GM21786 (cell line): ENCODE data around the gene TSPYL6.
"Not testable (repeated sequence)": the region's sequence is repeated elsewhere in the genome, so short reads cannot be mapped to it uniquely, and the experiment has no call there.

Experiments
- ATAC-seq: cut with Tn5 transposase; IDR thresholded peaks from one replicate; pipeline ENCODE4 v1.9.1; 2021; ENCODE audit not compliant: unreplicated experiment

The TSPYL6 gene

DNA sequence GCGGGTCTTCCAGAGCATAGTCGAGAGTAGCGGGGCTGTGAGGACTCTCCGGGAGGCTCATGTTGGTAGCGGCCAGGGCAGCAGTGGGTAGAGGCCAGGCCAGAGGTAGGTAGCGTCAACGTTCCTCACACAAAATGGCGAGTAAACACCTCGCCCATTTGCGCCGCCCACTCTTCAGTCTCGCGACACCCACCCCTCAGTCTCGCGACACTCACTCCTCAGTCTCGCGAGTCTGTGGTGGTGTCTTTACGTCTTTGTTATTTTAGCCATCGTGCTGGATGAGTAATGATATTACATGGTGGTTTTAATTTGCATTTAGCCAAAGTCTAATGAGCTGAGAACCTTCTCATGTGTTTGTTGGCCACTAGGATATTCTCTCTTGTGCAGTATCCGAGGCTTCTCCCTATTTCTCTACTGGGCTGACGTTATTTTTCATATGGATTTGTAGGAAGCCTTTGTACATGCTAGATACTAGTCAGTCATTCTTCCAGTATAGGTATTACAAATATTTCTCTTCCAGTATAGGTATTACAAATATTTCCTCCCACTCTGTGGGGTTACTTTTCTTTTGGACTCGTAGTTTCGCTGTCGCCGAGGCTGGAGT is at the start of gene TSPYL6:
TSPYL6 (minus strand) TSS at position 139 of the 604 bp plus-strand sequence; CDS start at position 61, 78 bp downstream.
- no peak for ATAC-seq

DNA sequence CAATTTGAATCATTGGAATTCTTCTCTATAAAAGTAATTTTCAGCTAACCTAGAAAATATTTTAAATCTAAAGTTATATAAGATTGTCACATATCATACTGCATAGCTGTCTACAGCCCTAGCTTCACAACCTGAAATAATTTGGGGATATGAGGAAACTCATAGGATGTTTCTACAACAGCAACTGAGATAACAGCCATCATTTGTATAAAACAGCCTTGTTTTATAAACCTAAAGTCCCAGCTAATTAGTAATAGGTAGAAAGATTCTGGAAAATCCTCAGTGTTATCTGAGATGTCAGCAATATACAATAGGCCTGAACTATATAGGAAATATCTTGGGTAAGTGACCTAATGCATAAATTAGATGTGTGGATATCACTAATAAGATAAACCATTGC is 47.6 kb upstream of the TSPYL6 start:
- no peak for ATAC-seq

- no peak for ATAC-seq
Observed at GRCh38 chr2:54298514-54298913, 42.5 kb upstream of the TSPYL6 start.

GRCh38 chr2:54295911-54296310 is 39.9 kb upstream of the TSPYL6 start:
- no peak for ATAC-seq

GRCh38 chr2:54294665-54295064 is 38.6 kb upstream of the TSPYL6 start:
- ATAC-seq = not testable (repeated sequence)

- ATAC-seq = no peak
Observed at GRCh38 chr2:54290356-54291025, 34.5 kb upstream of the TSPYL6 start.

DNA sequence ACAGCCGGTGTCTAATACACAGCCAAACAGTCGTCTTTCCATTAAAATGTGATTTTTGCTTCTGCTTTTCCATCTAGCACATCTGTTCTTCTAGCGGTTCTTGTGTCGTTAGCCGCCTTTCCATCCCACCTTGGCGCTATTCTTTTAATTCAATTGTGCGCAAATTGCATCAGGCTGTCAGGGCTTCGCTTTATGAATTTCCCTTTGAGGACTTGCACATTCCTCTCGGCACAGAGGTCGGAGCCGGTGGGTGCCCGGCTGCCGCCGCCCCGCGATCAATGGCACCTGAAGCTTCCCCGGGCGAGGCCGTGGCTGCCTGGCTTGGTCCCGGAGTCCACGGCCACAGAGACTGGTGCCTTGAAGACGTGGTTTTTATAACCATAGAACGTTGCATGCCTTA is 33.9 kb upstream of the TSPYL6 start:
- ATAC-seq = no peak

- ATAC-seq = no peak
Observed at GRCh38 chr2:54287532-54287931, 31.5 kb upstream of the TSPYL6 start.

- no peak for ATAC-seq
Observed at GRCh38 chr2:54285451-54285850, 29.4 kb upstream of the TSPYL6 start.

GRCh38 chr2:54284826-54285225 is 28.8 kb upstream of the TSPYL6 start:
- no peak for ATAC-seq

GRCh38 chr2:54279385-54279784 is 23.4 kb upstream of the TSPYL6 start:
- no peak for ATAC-seq

GRCh38 chr2:54275541-54275940 is 19.5 kb upstream of the TSPYL6 start:
- no peak for ATAC-seq

- no peak for ATAC-seq
Observed at GRCh38 chr2:54274781-54275242, 18.8 kb upstream of the TSPYL6 start.

DNA sequence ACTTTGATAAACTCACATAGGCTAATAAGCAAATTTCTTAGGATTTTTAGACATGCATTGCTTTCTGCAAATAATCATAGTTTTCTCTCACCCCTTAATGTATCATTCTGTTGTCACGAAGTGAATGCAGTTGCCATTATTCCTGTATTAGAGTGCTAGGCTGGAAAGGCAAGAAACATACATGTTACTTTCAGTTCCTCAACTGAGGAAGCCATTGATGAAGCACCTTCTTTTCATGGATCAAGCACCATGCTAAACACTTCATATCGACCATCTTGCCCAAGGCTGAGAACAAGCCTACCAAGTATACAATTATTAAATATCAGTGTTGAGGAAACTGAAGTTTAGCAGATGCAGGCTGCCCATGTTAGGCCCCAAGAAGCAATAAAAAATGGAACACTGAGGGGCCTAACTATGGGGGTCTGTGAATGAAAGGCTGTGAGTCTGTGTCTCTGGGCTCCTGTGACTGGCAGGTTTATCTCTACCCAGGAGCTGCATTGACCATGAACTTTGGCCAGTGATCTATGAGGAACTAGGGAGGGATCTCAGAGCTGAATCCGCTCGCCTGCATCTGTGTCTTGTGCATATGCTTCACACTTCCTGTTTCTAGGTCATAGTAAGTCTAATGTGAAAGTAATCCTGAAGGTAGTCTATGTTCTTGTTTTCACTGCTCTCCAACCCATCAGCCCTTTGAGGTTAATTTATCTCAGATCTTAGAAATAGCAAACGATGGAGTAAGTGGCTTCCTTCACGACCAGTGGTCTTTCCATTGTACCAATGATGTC is 16.0 kb upstream of the TSPYL6 start:
- ATAC-seq = peak; percentile 97

DNA sequence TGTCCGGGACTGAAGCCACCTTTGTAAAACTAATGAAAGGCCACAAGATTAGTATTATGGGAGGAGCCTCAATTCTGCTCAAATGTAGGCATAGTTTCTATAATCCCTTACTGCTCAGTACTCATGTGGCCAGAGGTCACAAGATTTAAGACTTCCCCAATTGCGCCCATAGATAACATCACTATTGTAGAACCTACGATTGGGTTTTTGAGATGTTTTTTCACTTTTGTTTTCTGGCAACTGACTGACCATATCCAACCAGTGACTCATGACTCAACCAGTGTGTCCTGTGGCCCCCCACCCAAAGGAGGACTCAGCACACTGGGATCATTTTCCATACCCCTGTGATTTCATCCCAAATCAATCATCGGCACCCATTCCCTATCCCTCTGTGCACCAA is 15.2 kb upstream of the TSPYL6 start:
- peak; percentile 29 for ATAC-seq

DNA sequence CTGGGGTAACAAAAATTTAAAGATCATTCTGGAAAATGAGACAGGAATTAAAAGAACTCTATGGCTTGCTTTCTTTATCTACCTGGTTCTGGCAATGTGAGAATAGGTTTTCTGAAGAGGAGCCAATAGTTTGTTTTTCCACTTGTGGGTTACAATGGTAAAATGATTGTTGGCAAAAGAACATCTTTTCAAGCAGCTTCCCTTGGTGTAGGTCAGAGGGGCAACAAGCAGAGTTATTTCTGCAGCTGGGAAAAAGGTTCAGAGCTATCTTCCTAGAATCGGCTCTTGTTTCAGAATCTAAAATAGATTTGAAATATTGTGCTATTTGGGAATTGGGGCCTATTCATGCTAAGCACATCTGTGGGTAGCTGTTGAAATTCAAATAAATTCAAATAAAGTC is 11.5 kb upstream of the TSPYL6 start:
- ATAC-seq = no peak

DNA sequence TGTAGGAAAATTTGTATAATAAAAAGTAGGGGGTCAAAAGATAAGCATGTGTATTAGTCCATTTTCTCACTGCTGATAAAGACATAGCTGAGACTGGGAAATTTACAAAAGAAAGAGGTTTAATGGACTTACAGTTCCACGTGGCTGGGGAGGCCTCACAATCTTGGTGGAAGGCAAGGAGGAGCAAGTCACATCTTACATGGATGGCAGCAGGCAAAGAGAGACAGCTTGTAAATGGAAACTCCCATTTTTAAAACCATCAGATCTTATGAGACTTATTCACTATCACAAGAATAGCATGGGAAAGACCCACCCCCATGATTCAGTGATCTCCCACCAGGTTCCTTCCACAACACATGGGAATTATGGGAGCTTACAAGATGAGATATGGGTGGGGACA is 9.1 kb upstream of the TSPYL6 start:
- ATAC-seq = not testable (repeated sequence)

- ATAC-seq = no peak
Observed at GRCh38 chr2:54262015-54262765, 6.2 kb upstream of the TSPYL6 start.

DNA sequence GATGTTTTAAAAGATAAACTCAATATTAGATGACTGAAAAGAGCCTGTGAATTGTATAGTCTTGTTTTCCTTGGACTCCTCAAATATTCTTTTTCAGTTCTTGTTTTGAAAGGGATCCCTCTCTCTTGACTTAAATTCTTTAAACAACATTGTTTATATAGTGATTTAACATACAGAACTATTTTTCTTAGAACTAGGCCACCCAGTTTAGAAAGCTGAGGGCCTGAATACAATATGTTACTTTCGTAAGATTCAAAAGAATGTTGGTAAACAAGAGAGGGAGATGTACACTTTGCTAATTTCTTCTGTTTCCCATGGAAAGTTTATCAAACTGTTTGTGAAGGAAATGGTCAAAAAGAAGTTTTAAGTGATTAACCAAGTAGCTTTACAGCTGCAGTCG is 5.5 kb upstream of the TSPYL6 start:
- no peak for ATAC-seq

DNA sequence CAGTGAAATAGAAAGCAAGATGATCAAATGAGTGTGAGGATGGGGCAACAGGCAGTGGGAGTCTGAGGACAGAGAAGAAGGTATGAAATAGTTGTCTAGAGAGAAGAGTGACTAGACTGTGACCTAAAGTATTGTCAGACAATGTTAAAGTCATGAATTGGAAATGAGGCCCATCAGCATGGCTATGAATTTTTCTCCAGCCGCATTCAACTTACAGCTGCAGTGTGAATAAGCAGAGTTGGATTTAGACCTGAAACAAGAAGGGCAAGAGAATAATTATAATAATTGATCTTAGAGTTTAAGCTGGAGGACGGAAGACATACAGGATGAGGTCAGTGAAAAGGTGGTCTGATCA is 4.2 kb upstream of the TSPYL6 start:
- no peak for ATAC-seq
